Measurements from ENCODE around the gene NDC80. TPM values are rescaled to one million over a fixed set of nuclear protein-coding genes. Genes with fewer than 3 reads are reported as not detected.

Gene NDC80
- polyA plus RNA-seq, 3 donors = 0.07 TPM; not detected in 2

DNA sequence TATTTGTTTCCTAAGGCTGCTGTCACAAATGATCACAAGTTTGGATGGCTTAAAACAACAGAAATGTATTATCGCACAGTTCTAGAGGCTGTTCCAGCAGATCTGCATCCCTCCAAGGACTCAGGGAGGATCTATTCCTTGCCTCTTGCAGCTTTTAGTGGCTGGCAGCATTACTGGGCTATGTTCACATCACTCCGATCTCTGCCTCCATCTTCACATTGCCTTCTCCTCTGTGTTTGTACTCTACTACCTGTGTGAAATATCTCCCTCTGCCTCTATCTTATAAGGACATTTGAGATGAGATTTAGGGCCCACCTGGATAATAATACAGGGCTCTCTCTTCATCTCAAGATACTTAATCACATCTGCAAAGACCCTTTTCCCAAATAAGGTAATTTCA lies 18.9 kb downstream of the NDC80 start:
- Histone ChIP-seq H3K4me3 (replicated peaks in 1 of 3; ENCODE audit: low read depth in 2 of 3, low read length in 3 of 3) (no peak overlapping the region), H2AFZ (ENCODE audit: insufficient read depth, low read depth, low read length, poor library complexity, severe bottlenecking) (no peak overlapping the region), H4K20me1 (ENCODE audit: insufficient read depth, low read length) (no peaks in the 10 kb centered on the region), H3K9ac (ENCODE audit: insufficient read depth, low read length, poor library complexity, severe bottlenecking) (no peak overlapping the region), H3K4me1 (ENCODE audit: control insufficient read depth in 1 of 2, insufficient read depth in 2 of 2, low read length in 2 of 2) (no peaks in the 10 kb centered on the region), H3K36me3 (replicated peaks in 1 of 2; ENCODE audit: control insufficient read depth in 1 of 2, insufficient read depth in 2 of 2, low read length in 2 of 2) (peaks cover 56 to 95% of the 10 kb centered on the region in 2 donors), H3K9me3 (replicated peaks in 1 of 2; ENCODE audit: control insufficient read depth in 1 of 2, insufficient read depth in 1 of 2, low read length in 2 of 2) (no peaks in the 10 kb centered on the region), H3K4me2 (replicated peaks; ENCODE audit: extremely low read depth, low read length, poor library complexity, severe bottlenecking) (no peak overlapping the region), H3K27me3 (ENCODE audit: control insufficient read depth in 2 of 2, insufficient read depth in 2 of 2, low read length in 2 of 2) (no peaks in the 10 kb centered on the region), H3K79me2 (ENCODE audit: insufficient read depth, low read length) (peaks cover 8% of the 10 kb centered on the region), H3K27ac (ENCODE audit: low read depth in 1 of 2, low read length in 2 of 2) (peak overlapping the region in 1 of 2 donors; percentile 10)
- no peaks in the 10 kb centered on the region for H3K4me1 Mint-ChIP-seq
- no peak for DNase-seq
- intact Hi-C loops (cut with micrococcal nuclease) = no loop called here
- WGBS (ENCODE audit: insufficient coverage) = 100% methylated on average over 1 of the region's 2 CpGs
- H3K27ac Mint-ChIP-seq = peak overlapping the region in 1 of 7 donors; percentile 4
- H3K4me3 Mint-ChIP-seq = no peak overlapping the region
- H3K27me3 Mint-ChIP-seq (ENCODE audit: low read depth in 3 of 3) = no peaks in the 10 kb centered on the region
- H3K9me3 Mint-ChIP-seq = no peaks in the 10 kb centered on the region
- peaks cover 40 to 69% of the 10 kb centered on the region in 2 donors for H3K36me3 Mint-ChIP-seq
- TF ChIP-seq, protein P1, sequence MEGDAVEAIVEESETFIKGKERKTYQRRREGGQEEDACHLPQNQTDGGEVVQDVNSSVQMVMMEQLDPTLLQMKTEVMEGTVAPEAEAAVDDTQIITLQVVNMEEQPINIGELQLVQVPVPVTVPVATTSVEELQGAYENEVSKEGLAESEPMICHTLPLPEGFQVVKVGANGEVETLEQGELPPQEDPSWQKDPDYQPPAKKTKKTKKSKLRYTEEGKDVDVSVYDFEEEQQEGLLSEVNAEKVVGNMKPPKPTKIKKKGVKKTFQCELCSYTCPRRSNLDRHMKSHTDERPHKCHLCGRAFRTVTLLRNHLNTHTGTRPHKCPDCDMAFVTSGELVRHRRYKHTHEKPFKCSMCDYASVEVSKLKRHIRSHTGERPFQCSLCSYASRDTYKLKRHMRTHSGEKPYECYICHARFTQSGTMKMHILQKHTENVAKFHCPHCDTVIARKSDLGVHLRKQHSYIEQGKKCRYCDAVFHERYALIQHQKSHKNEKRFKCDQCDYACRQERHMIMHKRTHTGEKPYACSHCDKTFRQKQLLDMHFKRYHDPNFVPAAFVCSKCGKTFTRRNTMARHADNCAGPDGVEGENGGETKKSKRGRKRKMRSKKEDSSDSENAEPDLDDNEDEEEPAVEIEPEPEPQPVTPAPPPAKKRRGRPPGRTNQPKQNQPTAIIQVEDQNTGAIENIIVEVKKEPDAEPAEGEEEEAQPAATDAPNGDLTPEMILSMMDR (IDR thresholded peaks at IDR 0.05) = no peak

DNA sequence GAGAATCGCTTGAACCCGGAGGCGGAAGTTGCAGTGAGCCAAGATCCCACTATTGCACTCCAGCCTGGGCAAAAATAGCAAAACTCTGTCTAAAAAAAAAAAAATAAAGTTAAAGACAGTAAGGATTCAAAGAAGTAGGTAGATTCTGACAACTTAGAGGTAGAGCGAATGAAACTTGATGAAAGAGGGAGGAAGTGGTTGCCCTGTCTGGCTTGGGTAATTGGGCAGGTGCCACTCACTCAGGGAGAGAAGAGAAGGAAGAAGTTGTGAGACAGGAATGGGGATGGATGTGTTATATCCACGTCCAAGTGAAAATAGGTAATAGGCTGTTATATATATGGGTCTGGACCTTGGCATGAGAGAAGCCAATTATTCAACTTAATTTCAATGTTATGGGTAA lies 26.3 kb downstream of the NDC80 start:
- H3K36me3 Mint-ChIP-seq = peaks cover 32 to 64% of the 10 kb centered on the region in 2 donors
- H3K27ac Mint-ChIP-seq = no peak overlapping the region
- no peaks in the 10 kb centered on the region for H4K20me1 ChIP-seq (ENCODE audit: insufficient read depth, low read length)
- no peaks in the 10 kb centered on the region for H3K9me3 ChIP-seq (replicated peaks in 1 of 2; ENCODE audit: control insufficient read depth in 1 of 2, insufficient read depth in 1 of 2, low read length in 2 of 2)
- no peak overlapping the region for H3K4me3 Mint-ChIP-seq
- DNase-seq = no peak
- H3K9ac ChIP-seq (ENCODE audit: insufficient read depth, low read length, poor library complexity, severe bottlenecking) = no peak overlapping the region
- 100% methylated on average over 4 of the region's 5 CpGs for WGBS (ENCODE audit: insufficient coverage)
- intact Hi-C loops (cut with micrococcal nuclease) = no loop called here
- H3K79me2 ChIP-seq (ENCODE audit: insufficient read depth, low read length) = peaks cover 3% of the 10 kb centered on the region
- peaks cover 0 to 4% (median 1%) of the 10 kb centered on the region in 3 donors for H3K27me3 Mint-ChIP-seq (ENCODE audit: low read depth in 3 of 3)
- H3K9me3 Mint-ChIP-seq = no peaks in the 10 kb centered on the region
- no peak overlapping the region for H2AFZ ChIP-seq (ENCODE audit: insufficient read depth, low read depth, low read length, poor library complexity, severe bottlenecking)
- no peaks in the 10 kb centered on the region for H3K27me3 ChIP-seq (ENCODE audit: control insufficient read depth in 2 of 2, insufficient read depth in 2 of 2, low read length in 2 of 2)
- H3K36me3 ChIP-seq (replicated peaks in 1 of 2; ENCODE audit: control insufficient read depth in 1 of 2, insufficient read depth in 2 of 2, low read length in 2 of 2) = peaks cover 29 to 86% of the 10 kb centered on the region in 2 donors
- H3K4me2 ChIP-seq (replicated peaks; ENCODE audit: extremely low read depth, low read length, poor library complexity, severe bottlenecking) = no peak overlapping the region
- peak overlapping the region in 1 of 2 donors; percentile 1 for H3K27ac ChIP-seq (ENCODE audit: low read depth in 1 of 2, low read length in 2 of 2)
- H3K4me3 ChIP-seq (replicated peaks in 1 of 3; ENCODE audit: low read depth in 2 of 3, low read length in 3 of 3) = no peak overlapping the region
- H3K4me1 Mint-ChIP-seq = peaks cover under 1% of the 10 kb centered on the region
- TF ChIP-seq, protein P1 (IDR thresholded peaks at IDR 0.05) = no peak
- no peaks in the 10 kb centered on the region for H3K4me1 ChIP-seq (ENCODE audit: control insufficient read depth in 1 of 2, insufficient read depth in 2 of 2, low read length in 2 of 2)

Data from CD14-positive monocyte (primary cell).